ENCODE results near the gene CRACR2B.

- TF ChIP-seq CTCF (IDR thresholded peaks at IDR 0.05; ENCODE audit: insufficient read depth, low read depth, low read length), result no peak
- no peak for TF ChIP-seq EZH2 (IDR thresholded peaks at IDR 0.05; ENCODE audit: insufficient read depth, low read length)
These were observed 17.6 kb upstream of the CRACR2B start for GRCh38 chr11:810040-810567.
